Lower lobe of right lung (tissue), 2 donors: Measurements from ENCODE around the gene MTHFD2. TPM values are rescaled to one million over a fixed set of nuclear protein-coding genes. Genes with fewer than 3 reads are reported as not detected.

Source experiments
- ATAC-seq, 2 donors: fragments of 200-7000 bp; cut with Tn5 transposase; one replicate each; pipeline ENCODE4 v1.9.1; 2020 to 2022; ENCODE audit warnings: mild to moderate bottlenecking in 2 of 2, moderate library complexity in 2 of 2
- DNase-seq: peaks from one replicate; pipeline ENCODE4 v3.0.0-alpha.2; 2020
- H3K27ac ChIP-seq: fragments of 200-600 bp; one replicate; pipeline ENCODE4 v1.8.0; 2022
- H3K27me3 ChIP-seq: fragments of 200-600 bp; one replicate; pipeline ENCODE4 v1.8.0; 2022; ENCODE audit warnings: low read depth
- H3K36me3 ChIP-seq: fragments of 200-600 bp; one replicate; pipeline ENCODE4 v1.8.0; 2022; ENCODE audit warnings: mild to moderate bottlenecking
- H3K4me1 ChIP-seq: fragments of 200-600 bp; one replicate; pipeline ENCODE4 v1.8.0; 2022
- H3K4me3 ChIP-seq: fragments of 200-600 bp; one replicate; pipeline ENCODE4 v1.8.0; 2022; ENCODE audit warnings: mild to moderate bottlenecking
- H3K9me3 ChIP-seq: fragments of 200-600 bp; one replicate; pipeline ENCODE4 v1.8.0; 2022
- CTCF ChIP-seq: fragments of 200-600 bp; IDR thresholded peaks from one replicate; pipeline ENCODE4 v1.8.0; 2022; ENCODE audit warnings: antibody characterized with exemption, mild to moderate bottlenecking
- intact Hi-C: fragments of 100-400 bp; cut with DNase I; formaldehyde crosslinking; loops from one replicate; pipeline ENCODE4 v1.11.0; 2022
- total RNA-seq: library from RNA; stranded (reverse); fragmentation: NEBNext Ultra II Directional; extraction: Animal tissue kit (Norgen Biotek cat#: 25700); gene quantifications from one replicate; pipeline ENCODE4 v1.2.1, GENCODE V29; 2021
- donor health status: DM: no; HTN: yes; CAD: no; lungs with severe emphysema.

The MTHFD2 gene
- total RNA-seq, 1 donor from 2014 or later, result 54.7 TPM

GRCh38 chr2:74267068-74267467 is 68.7 kb downstream of the MTHFD2 start:
- Histone ChIP-seq H3K4me1 (no peaks in the 10 kb centered on the region), H3K4me3 (no peak overlapping the region), H3K36me3 (no peaks in the 10 kb centered on the region), H3K9me3 (no peaks in the 10 kb centered on the region), H3K27me3 (no peaks in the 10 kb centered on the region), H3K27ac (no peak overlapping the region)
- DNase-seq (no peak), ATAC-seq (peak; percentile 66 to 75)
- intact Hi-C loops, result no loop called here
- peak; percentile 50 for TF ChIP-seq CTCF

Other genes starting within 250 kb of the MTHFD2 start
- gene TET3, start 213.7 kb upstream of the MTHFD2 start, total RNA-seq, result 21.5 TPM
- gene BOLA3, start 50.7 kb upstream of the MTHFD2 start, total RNA-seq, result 19.6 TPM
- 146 TPM for gene MOB1A, start 19.7 kb upstream of the MTHFD2 start, total RNA-seq
- gene SLC4A5, start 144.8 kb downstream of the MTHFD2 start, total RNA-seq, result 4.2 TPM
- 142 TPM for gene DCTN1, start 181.7 kb downstream of the MTHFD2 start, total RNA-seq
- gene C2orf81, start 223.0 kb downstream of the MTHFD2 start, total RNA-seq, result 10.0 TPM
- 14.5 TPM for gene WDR54, start 223.1 kb downstream of the MTHFD2 start, total RNA-seq
- 27.5 TPM for gene RTKN, start 243.3 kb downstream of the MTHFD2 start, total RNA-seq